Coronary artery (tissue), 2 donors: ENCODE data around the gene MYO1D.
A peak's percentile ranks its signal among the peaks of the same experiment; 100 is the strongest.

Experiments
- DNase-seq: peaks from one replicate; pipeline ENCODE4 v3.0.0-alpha.2; 2017; ENCODE audit warnings: low spot score
- H3K27ac ChIP-seq, 2 donors: fragments of 200-600 bp; sonication (generic); one replicate each; pipeline ENCODE4 v1.5.1; 2016 to 2019
- H3K4me3 ChIP-seq: fragments of 200-600 bp; sonication (generic); 2 replicates; pipeline ENCODE4 v1.5.1; 2016; ENCODE audit warnings: mild to moderate bottlenecking, moderate library complexity
- CTCF ChIP-seq: fragments of 200-600 bp; sonication (generic); IDR thresholded peaks from one replicate; pipeline ENCODE4 v1.5.1; 2019; ENCODE audit warnings: antibody characterized with exemption

MYO1D gene

DNA sequence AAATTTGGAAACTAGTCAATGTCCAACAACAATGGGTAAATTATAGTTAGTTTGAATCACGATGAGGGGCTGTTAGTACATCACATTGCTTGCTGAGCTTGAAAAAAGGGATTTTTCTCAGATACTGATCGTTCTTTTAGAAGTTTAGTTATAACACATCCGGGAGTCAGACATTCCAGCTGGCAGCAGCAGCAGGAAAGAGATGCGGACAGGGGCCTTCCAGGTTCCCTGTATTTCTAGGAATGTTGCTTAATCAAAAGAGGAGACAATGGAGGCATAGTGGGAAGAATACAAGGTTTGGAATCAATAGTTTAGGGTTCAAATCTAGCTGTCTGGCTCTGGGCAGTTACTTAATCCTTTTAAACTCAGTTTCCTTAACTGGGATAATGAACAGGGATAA lies 362.3 kb downstream of the MYO1D start:
- H3K4me3 ChIP-seq, result no peak overlapping the region
- DNase-seq, result no peak
- no peak for TF ChIP-seq CTCF
- no peak overlapping the region for H3K27ac ChIP-seq

DNA sequence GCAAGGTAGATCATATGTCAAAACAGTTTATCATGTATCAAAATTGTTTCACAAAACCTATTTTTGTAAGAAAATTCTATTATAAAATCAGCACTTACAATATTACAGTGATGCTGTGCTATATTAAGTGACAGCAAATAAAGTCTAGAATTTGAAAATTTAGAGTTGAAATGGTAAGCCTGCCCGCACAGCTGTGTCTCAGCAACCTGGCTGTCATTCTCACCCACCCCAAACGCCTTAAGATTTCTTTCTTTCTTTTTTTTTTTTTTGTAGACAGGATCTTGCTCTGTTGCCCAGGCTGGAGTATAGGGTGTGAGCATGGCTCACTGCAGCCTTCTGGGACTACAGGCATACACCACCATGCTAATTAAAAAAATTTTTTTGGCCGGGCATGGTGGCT lies 363.3 kb downstream of the MYO1D start:
- no peak for TF ChIP-seq CTCF
- no peak for DNase-seq
- no peak overlapping the region for H3K27ac ChIP-seq
- no peak overlapping the region for H3K4me3 ChIP-seq

DNA sequence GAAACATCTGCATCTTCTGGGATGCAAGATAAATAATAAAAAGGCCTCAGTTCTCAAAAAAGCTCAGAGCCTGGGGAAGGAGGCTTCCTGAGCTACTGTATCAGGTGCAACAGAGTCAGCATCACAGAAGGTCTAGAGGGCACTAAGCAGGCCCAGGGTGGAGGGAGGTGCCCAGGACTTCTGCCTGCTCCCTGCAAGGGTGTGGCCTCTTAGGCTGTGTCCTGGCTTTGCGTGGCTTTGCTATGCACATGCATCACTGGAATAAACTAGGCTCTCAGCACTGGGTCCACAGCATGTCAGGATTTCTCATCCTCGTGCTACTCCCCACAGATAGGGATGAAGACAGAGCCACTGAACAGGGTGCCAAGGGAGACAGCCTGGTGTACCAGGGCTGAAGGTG lies 364.6 kb downstream of the MYO1D start:
- no peak overlapping the region for H3K27ac ChIP-seq
- no peak overlapping the region for H3K4me3 ChIP-seq
- no peak for TF ChIP-seq CTCF
- no peak for DNase-seq

DNA sequence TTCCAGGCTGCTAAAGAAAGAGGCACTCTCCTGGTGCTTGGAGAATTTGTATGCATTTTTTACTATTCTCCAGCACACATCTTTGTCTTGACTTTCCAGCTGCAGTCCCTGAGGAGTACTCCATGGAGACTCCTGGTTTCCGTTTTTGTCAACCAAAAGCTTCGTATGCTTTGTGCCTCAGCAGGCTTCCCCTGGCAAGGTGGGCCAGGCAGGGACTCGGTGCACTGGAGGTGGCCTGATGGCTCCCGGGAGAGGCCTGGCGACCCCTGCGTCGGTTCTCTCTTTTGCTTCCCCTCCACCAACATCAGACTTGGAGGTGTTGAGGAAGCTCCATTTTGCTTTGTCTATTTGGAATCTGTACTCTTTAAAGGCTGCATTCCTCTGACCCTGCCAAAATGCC lies 366.5 kb downstream of the MYO1D start:
- Histone ChIP-seq H3K4me3 (no peak overlapping the region), H3K27ac (no peak overlapping the region)
- no peak for DNase-seq
- TF ChIP-seq CTCF, result no peak

DNA sequence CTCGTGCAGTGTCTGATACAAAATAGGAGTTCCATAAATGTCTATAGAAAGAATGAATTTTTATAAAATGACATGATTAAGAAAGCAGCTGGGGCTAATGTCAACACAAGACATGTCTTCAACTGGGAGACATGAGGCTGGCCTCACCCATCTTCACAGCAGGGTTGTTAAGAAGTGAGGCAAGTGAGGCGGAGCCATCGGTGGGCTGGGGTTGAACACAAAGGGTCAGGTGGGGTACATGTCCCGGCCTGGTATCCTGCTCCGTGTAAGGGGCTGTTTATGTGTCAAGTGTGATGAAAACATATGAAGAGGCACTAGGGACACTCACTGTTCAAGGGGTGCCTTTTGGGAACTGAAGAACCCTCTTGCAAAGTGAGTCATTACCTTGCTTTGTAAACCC lies 368.0 kb downstream of the MYO1D start:
- no peak overlapping the region for H3K27ac ChIP-seq

GRCh38 chr17:32504166-32504990 lies 372.5 kb downstream of the MYO1D start:
- no peak for TF ChIP-seq CTCF
- no peak for DNase-seq
- Histone ChIP-seq H3K27ac (peak overlapping the region in 1 of 2 donors; percentile 71), H3K4me3 (no peak overlapping the region)

More for the DNA sequence above, 368.0 kb downstream of the MYO1D start:
- H3K4me3 ChIP-seq, result no peak overlapping the region
- no peak for DNase-seq
- TF ChIP-seq CTCF, result no peak
